Measurements from ENCODE around the gene STX4.

STX4 gene

DNA sequence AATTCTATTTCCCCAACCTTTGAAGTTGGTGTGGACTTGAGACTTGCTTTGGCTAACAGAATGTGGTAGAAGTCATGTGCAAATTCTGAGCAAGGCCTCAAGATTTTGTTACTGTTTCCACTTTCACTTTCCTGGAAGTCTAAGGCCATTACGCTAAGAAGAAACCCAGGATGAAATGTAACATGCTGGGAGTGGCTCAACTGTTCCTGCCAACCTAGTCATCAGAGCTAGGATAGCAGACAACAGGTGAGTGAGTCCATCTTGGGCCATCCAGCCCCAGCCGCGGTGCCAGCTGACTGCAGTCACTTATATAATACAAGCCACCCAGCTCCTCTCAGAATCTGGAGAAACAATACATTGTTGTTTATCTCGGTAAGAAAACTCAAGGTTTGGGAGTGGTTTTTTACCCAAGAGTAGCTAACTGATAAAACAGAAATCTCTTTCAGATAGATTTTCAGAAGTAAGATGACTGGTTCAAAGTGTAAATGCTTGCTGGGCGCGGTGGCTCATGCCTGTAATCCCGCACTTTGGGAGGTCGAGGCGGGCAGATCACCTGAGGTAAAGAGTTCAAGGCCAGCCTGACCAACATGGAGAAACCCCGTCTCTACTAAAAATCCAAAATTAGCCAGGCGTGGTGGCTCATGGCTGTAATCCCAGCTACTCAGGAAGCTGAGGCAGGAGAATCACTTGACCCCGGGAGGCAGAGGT, 10.7 kb upstream of the STX4 start:
- DNase-seq (ENCODE audit: low spot score) = no peak

DNA sequence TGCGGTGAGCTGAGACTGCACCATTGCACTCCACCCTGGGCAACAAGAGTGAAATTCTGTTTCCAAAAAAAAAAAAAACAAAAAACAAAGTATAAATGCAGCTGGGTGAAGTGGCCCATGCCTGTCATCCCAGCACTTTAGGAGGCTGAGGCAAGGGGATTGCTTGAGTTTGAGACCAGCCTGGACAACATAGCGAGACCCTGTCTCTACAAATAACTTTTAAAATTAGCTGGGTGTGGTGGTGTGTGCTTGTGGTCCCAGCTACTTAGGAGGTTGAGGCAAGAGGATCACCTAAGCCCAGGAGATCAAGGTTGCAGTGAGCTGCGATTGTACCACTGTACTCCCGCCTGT, 10.1 kb upstream of the STX4 start:
- no peak for DNase-seq (ENCODE audit: low spot score)

DNA sequence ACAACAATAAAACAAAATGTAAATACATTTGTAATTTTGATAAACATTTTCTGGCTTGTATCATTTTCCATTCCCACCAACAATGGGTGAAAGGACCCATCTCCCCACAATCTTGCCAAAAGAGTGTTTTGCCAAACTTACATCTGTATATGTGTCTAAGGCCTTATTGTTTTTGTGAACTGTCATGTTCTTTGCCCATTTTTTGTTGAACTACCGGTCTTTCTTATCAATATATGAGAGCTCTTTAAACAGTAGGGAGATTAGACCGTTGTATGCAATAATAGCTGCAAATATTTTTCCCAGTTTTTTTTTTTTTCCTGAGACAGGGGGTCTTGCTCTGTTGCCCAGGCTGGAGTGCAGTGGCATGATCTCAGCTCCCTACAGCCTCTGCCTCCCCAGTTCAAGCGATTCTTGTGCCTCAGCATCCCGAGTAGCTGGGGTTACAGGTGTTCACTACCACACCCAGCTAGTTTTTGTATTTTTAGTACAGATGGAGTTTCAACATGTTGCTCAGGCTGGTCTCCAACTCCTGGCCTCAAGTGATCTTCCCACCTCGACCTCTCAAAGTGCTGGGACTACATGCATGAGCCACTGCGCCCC, 9.6 kb upstream of the STX4 start:
- no peak for DNase-seq (ENCODE audit: low spot score)

DNA sequence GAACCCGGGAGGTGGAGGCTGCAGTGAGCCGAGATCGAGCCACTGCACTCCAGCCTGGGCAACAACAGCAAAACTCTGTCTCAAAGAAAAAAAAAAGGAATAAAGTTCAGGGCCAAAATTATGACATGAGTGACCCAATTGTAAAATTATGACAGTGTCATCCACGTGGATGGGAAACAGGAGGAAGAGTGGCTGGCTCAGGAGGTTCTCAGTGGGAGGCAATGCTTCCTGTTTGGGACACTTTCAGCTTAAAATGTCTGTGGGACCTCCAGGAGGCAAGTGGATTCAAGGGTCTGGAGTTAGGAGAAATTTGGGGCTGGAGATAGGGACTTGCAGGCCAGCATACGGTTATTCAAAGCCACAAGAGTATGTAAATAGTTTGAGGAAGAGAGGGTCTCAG, 8.0 kb upstream of the STX4 start:
- DNase-seq (ENCODE audit: low spot score) = no peak

DNA sequence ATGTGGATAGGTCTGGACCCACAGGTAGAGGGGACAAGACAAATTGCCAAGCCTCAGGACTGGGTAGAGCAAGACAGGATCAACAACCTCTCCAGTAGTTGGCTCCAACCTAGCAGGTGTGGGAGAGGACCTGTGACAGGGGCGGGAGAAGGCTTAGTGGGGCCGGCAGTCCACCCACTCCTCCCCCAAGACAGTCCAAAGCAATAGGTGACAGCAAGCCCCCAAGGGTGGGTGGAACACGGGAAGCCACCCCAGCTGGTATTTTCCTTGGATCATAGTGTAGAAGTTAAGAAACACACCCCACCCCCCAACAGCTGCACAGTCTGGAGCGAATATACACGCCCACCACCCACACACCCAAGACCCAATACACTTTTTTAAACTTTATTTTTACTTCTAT, 4.1 kb upstream of the STX4 start:
- no peak for DNase-seq (ENCODE audit: low spot score)

DNA sequence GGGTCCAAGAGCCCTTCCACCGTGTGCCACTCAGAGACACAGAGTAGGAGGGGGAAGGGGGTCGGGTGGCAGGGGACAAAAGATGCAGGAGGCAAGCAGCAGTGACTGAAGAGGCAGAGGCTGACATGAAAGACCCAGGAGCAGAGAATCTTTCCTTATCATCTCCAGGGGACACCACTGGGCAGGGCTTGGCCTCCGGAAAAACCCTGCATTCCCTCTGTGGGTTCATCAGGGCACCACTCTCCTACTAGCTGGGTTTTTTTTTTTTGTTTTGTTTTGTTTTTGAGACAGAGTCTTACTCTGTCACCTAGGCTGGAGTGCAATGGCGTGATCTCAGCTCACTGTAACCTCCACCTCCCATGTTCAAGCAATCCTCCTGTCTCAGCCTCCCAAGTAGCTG, 2.1 kb upstream of the STX4 start:
- DNase-seq (ENCODE audit: low spot score) = no peak

DNA sequence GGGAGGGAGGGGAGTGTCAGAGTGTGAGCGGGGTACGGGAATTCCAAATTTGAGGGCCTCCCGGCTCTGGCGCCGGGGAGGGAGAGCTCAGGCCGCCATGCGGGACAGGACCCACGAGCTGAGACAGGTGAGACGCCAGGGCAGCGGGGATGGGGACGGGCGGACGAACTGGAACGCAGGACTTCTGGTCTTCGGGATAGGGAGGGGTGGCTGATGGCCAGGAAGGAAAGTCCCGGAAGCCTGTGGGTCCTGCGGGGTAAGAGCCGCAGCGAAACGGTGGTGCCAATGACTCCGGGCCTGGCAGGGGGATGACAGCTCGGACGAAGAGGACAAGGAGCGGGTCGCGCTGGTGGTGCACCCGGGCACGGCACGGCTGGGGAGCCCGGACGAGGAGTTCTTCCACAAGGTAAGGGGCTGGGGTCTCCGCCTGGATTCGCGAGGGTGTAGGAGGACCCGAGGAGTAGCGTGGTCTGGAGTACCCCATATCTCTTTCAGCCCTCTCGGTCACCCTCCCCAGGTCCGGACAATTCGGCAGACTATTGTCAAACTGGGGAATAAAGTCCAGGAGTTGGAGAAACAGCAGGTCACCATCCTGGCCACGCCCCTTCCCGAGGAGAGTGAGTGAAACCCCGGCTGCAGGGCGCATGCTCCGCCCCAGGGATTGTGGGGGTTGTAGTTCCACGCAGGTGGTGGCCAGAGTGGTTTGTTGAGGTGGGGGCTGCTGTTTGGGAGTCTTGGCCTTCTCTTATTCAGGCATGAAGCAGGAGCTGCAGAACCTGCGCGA, 543 bp downstream of the STX4 start:
- DNase-seq (ENCODE audit: low spot score) = peak; percentile 91

DNA sequence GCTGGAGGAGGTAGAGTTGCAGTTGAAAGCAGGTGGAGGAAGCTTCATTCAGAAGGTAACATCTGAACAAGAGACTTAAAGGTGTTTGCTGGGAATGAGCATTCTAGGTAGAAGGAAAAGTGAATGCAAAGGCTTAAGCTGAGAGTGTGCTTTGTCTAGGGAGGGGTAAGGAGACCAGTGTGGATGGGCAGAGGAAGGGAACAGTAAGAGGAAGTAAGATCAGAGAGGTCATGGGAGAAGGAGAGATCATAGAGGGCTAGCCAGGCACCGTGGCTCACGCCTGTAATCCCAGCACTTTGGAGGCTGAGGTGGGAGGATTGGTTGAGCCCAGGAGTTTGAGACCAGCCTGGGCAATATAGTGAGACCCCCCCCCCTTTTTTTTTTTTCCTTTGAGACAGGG, 3.3 kb downstream of the STX4 start:
- DNase-seq (ENCODE audit: low spot score) = no peak

DNA sequence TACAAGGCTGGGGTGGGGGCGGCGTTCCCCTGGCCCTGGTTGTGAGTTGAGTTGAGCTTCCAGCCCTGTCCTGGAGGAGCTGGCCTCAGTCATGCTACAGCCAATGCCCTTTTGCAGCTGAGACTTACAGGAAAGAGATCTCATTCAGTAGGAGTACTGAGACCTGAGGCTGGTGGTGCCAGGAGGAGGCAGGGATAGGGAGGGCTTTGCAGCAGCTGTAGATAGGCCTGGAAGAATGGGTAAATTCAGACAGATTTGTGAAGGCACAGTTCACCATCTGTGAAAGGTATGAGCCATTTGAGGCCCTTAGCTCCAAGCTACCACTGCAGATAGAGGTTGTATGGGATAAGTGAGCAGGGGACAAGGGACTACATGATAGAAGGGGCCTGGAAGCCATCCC, 5.6 kb downstream of the STX4 start:
- no peak for DNase-seq (ENCODE audit: low spot score)

DNA sequence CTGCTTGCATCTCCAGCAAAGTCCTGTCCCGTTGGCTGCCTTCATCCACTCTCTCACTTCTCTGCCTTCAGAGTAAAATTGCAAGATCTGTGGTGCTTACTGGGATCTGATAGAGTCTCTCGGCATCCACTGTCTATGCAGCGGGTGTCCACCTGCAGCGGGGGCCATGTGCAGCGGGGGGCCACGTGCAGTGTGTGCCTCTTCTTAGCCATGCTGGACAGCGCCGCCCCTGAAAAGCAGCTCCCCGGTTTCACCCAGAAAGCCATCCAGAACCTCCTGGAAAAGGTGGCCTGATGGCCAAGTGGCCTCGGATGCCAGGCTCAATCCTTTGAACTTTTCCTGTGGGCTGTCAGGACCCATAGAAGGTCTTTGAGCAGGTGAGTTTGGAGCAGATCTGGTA, 9.5 kb downstream of the STX4 start:
- DNase-seq (ENCODE audit: low spot score) = no peak

DNA sequence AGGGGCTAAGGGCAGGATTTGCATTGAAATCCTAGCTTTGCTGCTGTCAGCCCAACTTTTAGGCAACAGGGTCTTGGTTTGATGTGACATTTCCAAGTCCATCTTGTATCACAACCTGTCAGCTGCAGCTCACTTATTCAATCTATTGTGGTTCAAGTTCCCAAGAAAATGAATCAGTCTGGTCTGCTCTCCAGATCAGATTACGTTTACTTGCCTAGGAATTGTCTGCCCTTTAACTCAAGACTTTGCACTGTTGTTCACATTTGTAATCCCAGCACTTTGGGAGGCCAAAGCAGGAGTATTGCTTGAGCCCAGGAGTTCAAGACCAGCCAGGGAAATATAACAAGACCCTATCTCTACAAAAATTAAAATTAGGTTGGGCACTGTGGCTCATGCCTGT, 10.0 kb downstream of the STX4 start:
- DNase-seq (ENCODE audit: low spot score) = no peak

DNA sequence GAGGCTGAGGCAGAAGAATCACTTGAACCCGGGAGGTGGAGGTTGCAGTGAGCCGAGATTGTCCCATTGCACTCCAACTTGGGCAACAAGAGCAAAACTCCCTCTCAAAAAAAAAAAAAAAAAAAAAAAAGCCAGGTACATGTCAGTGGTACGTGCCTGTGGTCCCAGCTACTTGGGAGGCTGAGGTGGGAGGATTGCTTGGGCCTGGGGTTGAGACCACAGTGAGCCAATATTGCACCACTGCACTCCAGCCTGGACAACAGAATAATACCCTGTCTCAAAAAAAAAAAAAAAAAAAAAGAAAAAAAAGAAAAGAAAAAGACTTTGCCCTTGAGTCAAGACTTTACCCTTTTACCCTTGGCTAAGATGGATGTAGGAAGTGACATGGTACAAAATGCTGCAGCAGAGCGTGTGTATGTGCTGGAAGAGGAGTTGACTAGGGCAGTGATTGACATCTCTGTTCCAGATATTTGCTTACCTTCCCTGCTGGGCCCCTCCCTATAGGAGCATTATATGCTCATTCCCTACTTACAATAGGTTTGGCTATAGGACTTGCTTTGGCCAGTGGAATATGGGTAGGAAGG, 10.6 kb downstream of the STX4 start:
- DNase-seq (ENCODE audit: low spot score) = no peak

DNA sequence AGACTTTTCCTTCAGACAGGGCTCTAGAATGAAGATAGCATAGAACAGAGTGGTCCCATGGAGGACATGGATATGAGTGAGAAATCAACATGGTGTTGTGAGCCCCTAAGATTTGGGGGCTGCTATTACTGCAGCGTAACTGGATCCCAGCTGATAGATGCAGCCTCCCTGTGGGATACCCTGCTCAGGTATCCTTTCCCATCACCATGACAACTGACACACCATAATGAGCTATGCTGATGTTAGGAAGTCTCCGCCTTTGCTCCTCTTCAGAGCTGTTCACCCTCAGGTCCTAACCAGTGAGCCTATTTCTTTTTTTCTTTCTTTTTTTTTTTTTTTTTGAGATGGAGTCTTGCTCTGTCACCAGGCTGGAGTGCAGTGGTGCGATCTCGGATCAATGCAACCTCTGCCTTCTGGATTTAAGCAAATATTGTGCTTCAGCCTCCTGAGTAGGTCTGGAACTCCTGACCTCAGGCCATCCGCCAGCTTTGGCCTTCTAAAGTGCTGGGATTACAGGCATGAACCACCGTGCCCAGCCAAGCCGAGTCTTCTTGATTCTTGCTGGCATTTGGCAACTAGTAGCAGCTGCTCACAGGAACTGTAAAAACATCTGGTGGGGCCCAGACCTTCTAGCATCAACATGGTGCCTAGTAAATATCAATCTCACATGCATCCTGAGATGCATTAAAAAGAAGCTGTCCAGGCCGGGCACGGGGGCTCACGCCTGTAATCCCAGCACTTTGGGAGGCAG, 17.1 kb downstream of the STX4 start:
- no peak for DNase-seq (ENCODE audit: low spot score)

DNA sequence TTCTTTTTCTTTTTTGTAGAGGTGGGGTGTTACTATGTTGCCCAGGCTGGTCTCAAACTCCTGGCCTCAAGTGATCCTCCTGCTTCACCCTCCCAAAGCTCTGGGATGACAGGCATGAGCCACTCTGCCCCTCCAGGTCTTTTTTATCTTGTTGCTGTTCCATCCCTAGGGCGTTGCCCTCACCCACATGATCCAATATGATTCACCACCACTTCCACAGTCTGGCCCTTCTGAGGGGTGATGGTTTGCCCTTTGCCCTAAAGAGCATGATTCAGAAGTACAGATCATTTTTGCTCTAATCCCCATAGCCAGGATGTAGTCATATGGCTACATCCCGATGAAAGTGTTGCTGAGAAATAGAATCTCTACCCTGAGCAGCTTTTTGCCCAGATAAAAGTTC, 18.8 kb downstream of the STX4 start:
- DNase-seq (ENCODE audit: low spot score) = no peak

DNA sequence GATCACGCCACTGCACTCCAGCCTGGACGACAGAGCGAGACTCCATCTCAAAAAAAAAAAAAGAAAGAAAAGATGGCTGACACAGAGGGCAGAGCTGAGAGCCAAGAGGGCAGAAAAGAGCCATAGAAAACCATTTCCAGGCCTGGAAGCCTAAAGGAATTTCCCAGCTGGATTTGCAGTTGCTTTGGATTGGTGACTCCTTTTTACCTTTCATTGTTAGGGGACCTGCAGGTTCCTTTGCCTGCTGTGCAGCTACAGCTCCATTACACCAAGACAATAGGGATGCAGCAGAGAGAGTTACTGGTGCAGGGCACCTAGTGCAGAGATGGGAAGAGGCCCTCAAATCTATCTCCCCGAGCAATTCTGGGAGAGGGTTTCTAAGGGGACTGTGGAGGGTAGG, 22.3 kb downstream of the STX4 start:
- no peak for DNase-seq (ENCODE audit: low spot score)

DNA sequence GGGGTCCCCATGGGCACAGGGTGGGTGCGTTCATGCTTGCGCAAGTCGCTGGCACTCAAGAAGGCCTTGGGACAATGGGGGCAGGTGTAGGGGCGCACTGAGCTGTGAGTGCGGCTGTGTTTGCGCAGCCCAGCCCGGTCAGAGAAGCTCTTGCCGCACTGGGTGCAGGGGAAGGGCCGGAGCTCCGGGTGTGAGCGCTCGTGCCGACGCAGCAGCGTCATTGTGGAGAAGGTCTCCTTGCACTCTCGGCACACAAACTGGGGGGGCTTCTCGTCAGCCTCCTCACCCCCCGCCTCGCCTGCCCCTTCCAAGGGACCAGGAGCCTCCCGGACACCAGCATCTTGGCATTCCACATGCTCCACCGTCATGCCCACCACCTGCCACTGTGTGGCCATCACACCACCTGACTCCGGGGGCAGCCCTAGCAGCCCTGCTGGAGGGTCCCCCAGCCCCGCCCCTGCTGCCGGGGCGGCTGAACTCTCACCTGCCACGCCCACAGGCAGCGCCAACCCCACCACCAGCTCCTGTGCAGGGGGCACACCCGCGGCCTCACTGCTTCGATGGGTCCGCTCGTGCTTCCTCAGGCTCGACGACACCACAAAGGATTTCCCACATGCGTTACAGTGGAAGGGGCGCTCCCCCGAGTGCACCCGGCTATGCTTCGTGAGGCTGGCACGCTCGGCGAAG, 27.9 kb downstream of the STX4 start:
- no peak for DNase-seq (ENCODE audit: low spot score)

DNA sequence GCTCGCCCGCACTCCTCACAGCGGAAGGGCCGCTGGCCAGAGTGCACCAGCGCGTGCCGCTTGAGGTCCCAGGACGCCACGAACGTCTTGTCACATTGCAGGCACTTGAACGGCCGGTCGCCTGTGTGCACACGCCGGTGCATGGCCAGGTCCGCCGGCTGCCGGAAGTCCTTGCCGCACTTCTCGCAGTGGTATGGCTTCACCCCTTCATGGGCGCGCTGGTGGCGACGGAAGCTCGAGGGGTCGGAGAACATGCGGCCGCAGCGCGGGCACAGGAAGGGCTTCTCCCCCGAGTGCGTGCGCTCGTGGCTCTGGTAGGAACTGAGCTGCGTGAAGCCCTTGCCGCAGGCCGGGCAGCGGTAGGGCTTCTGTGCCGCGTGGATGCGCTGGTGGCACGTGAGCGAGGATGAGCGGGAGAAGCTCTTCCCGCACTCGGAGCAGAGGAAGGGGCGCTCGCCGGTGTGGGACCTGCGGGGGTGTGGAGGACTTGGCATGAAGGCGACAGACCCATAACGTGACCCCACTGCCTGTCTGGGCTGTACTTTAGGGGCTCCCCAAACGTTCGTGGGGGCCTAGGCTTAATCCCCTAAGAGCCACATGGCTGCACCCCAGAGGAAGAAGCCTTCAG, 28.6 kb downstream of the STX4 start:
- no peak for DNase-seq (ENCODE audit: low spot score)

DNA sequence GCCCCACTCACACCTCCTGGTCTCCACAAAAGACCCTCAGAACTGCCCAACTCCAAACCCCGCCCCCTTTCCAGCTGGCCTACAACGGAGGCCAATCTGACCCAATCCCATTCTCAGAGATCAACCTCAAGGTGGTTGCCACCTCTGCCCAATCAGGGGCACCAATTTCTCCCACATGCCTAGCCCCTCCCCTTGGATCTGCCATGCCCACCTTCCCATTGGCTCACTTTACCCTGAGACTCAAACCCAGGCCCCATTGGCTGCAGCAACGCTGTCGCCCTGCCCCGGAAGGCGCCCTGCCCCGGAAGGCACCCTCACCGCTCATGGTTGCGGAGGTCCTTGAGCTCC, 30.1 kb downstream of the STX4 start:
- DNase-seq (ENCODE audit: low spot score) = no peak

DNA sequence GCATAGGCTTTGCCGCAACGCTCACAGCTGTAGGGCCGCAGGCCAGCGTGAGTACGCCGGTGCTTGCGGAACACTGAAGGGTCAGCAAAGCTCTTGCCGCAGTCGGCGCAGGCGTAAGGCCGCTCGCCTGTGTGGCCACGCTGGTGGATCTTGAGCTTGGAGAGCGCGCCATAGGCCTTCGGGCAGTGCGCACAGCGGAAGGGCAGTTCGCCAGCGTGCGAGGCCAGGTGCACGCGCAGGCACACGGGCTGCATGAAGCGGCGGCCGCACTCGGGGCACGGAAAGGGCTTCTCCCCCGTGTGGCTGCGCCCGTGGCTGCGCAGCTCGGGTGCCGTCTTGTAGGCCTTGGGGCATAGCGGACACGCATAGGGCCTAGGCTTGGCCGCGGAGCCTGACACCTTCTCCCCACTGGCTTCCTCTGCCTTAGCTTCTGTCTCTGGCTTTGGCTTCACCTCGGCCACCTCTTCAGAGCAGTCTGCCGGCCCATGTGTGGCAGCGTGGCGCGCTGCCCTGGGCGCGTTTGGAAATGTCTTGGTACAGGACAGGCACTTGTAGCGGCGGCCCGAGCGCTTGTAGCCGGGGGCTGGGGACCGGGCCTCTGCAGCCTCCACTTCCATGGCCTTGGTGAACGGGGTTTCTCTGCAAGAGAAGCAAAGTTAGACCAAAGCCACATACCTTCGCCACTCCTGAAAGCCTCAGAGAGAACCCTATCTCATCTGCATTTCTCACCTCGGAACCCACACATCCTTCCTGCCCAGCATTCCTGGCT, 30.7 kb downstream of the STX4 start:
- no peak for DNase-seq (ENCODE audit: low spot score)

DNA sequence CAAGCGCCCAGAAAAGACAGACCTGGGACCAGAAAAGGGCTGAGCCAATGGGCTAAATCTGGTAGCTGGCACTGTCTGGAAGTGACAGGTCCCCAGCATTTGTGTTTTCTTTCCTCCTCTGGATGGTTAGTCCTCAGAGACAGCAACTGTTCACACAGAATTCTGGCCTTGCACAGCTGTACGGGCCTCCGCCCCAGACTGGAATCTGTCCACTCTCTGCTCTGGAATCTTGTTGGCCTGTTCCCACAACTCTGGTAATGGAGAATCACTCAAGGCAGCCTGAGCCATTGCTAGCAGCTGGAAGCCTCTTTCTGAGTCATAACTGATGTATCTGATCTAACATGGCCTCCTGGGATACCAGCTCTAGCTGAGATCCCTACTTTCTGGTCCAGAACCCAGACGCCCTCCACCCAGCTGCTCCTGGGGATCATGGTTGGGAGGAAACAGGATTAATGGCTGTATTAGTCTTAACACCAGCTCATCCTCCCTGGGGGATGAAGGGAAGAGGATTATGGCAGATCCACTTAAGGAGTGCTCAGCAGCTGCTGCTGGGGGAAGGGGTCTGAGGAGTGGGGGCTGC, 31.6 kb downstream of the STX4 start:
- DNase-seq (ENCODE audit: low spot score) = peak; percentile 88

Data from left forelimb (tissue), 1 donor.